ENCODE measurements around the gene KCNK7. TPM values are rescaled to one million over a fixed set of nuclear protein-coding genes. Genes with fewer than 3 reads are reported as not detected.

The KCNK7 gene
- total and polyA plus RNA-seq, 2 experiments from 2014 or later = 0.60 TPM; not detected in 1

- Mint-ChIP-seq H3K4me1 (no peaks in the 10 kb centered on the region; the same call in 2 of the 3 replicates), H3K27me3 (ENCODE audit: insufficient read depth, low read depth, poor library complexity) (peaks cover 11% of the 10 kb centered on the region), H3K36me3 (ENCODE audit: low read depth) (peaks cover 45% of the 10 kb centered on the region), H3K9me3 (no peaks in the 10 kb centered on the region), H3K4me3 (no peak overlapping the region; the same call in 2 of the 3 replicates), H3K27ac (no peak overlapping the region)
- no peaks in the 10 kb centered on the region for H3K27me3 ChIP-seq (ENCODE audit: insufficient read depth)
- H3K36me3 ChIP-seq (ENCODE audit: insufficient read depth) = peaks cover 7% of the 10 kb centered on the region
- no peak overlapping the region for H2AFZ ChIP-seq
- DNase-seq (ENCODE audit: low spot score) = no peak
- no peak for ATAC-seq
- no peaks in the 10 kb centered on the region for H3K9me2 ChIP-seq (ENCODE audit: insufficient read depth)
- H3F3A ChIP-seq (replicated peaks; ENCODE audit: low read depth) = no peaks in the 10 kb centered on the region; the same call in 1 of the 2 replicates
- H3K4me1 ChIP-seq (ENCODE audit: insufficient read depth) = no peaks in the 10 kb centered on the region
- H3K4me2 ChIP-seq = no peak overlapping the region
- H4K20me1 ChIP-seq (replicated peaks; ENCODE audit: insufficient read depth) = no peaks in the 10 kb centered on the region; the same call in 1 of the 2 replicates
- H3K79me2 ChIP-seq (replicated peaks; ENCODE audit: insufficient read depth) = no peaks in the 10 kb centered on the region
- H3K27ac ChIP-seq (ENCODE audit: low read depth) = no peak overlapping the region
- no peak for TF ChIP-seq ETS1 (IDR thresholded peaks at IDR 0.05)
- TF ChIP-seq STAT1 (IDR thresholded peaks at IDR 0.05; ENCODE audit: unreplicated experiment) = no peak
- no peak for TF ChIP-seq JUNB (IDR thresholded peaks at IDR 0.05; ENCODE audit: unreplicated experiment)
- TF ChIP-seq NANOG (IDR thresholded peaks at IDR 0.05; ENCODE audit: borderline replicate concordance) = no peak
- no peak for TF ChIP-seq ZNF331 (CRISPR knock-in tag; IDR thresholded peaks at IDR 0.05; ENCODE audit: low read depth)
- no peak for TF ChIP-seq POLR2AphosphoS5 (IDR thresholded peaks at IDR 0.05; ENCODE audit: low read depth)
- TF ChIP-seq ZNF462 (CRISPR knock-in tag; IDR thresholded peaks at IDR 0.05) = no peak
- no peak for TF ChIP-seq CREB1 (CRISPR knock-in tag; IDR thresholded peaks at IDR 0.05; ENCODE audit: low read depth)
- no peak for TF ChIP-seq REST (IDR thresholded peaks at IDR 0.05; ENCODE audit: unreplicated experiment)
- TF ChIP-seq EZH2phosphoT487 (IDR thresholded peaks at IDR 0.05; ENCODE audit: unreplicated experiment) = no peak
- TF ChIP-seq EZH2 (IDR thresholded peaks at IDR 0.05; ENCODE audit: low read depth, unreplicated experiment) = no peak
- no peak for TF ChIP-seq ZNF114 (CRISPR knock-in tag; IDR thresholded peaks at IDR 0.05)
- no peak for TF ChIP-seq CTCF (conservative IDR thresholded peaks at IDR 0.05; ENCODE audit: low read depth in 2 of 2)
- H3K4me3 ChIP-seq = no peak overlapping the region
These were observed 27.6 kb upstream of the KCNK7 start for GRCh38 chr11:65623177-65623576.

Data from GM23338 (cell line).